Stimulated activated CD4-positive, alpha-beta T cell treated with anti-CD3 and anti-CD28 coated beads, TNF-alpha, amount 100 ng/mL, for 1 hour (primary cell): ENCODE data around the gene GBF1.

Source experiments
- DNase-seq, 3 donors: peaks; one replicate each; pipeline ENCODE4 v3.0.0-alpha.2; 2020; ENCODE audit warnings: low read depth in 3 of 3, low spot score in 1 of 3

Gene GBF1

GRCh38 chr10:102420181-102420713, 174.9 kb downstream of the GBF1 start:
- DNase-seq, result no peak

DNA sequence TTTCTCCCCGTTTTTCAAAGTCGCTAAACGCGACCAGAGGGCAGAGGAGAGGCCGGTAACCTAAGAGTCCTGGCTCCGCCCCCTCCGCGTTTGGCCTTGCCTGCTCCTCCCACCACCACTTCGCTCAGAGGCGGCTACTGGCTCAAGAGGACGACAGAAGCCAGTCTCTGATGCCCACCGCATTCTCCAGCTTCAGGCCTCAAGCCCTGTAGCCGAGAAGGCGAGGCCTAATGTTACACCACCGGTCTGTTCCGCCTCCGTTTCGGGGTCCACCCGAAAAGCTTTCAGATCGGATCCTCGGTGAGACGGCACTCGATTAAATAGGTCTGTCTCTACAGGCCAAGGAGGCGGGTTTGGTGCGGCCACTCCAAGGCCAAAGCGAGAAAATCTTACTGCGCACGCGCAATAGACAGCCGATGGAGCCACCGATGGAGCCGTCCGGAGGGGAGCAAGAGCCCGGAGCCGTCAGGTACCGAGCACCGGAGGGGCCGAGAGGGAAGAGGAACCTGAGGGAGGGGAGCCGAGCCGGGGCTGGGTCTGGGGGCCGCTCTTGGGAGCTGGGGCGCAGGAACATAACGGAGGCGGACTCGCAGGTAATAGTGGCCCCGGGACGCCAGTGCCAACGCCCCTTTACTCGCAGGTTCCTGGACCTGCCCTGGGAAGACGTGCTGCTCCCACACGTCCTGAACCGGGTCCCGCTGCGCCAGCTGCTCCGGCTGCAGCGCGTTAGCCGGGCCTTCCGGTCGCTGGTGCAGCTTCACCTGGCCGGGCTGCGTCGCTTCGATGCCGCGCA, 175.6 kb downstream of the GBF1 start, which contains the start of gene FBXL15:
Gene FBXL15 (plus strand): TSS at position 123 of the 793 bp plus-strand sequence. CDS start 294 bp downstream, at position 417.
- peak; percentile 90 to 92 (median 91) for DNase-seq

GRCh38 chr10:102421507-102421756, 176.1 kb downstream of the GBF1 start:
- DNase-seq, result no peak

- DNase-seq, result no peak
Observed at GRCh38 chr10:102421757-102422512, 176.6 kb downstream of the GBF1 start.

DNA sequence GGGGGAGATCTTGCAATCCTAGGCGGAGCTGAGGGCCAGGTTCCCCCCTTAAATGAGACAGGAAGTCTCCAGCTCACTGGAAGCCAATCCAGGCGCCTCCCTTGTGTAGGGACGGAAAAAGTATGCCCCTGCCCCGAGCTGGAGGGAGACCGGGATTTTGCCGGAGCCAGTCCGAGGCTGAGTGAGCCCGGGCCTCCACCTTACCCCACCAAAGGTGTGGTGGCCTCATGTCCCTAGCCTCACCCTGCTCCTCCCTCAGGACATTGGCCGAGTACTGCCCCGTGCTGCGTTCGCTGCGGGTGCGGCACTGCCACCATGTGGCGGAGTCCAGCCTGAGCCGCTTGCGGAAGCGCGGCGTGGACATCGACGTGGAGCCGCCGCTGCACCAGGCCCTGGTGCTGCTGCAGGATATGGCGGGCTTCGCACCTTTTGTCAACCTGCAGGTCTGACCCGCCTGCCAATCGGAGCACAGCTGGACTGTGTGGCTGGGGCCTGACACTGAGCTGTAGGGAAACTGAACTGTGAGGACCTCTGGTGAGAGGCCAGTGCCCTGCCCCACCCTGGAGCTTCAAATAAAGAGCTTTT, 177.3 kb downstream of the GBF1 start:
- no peak for DNase-seq

DNA sequence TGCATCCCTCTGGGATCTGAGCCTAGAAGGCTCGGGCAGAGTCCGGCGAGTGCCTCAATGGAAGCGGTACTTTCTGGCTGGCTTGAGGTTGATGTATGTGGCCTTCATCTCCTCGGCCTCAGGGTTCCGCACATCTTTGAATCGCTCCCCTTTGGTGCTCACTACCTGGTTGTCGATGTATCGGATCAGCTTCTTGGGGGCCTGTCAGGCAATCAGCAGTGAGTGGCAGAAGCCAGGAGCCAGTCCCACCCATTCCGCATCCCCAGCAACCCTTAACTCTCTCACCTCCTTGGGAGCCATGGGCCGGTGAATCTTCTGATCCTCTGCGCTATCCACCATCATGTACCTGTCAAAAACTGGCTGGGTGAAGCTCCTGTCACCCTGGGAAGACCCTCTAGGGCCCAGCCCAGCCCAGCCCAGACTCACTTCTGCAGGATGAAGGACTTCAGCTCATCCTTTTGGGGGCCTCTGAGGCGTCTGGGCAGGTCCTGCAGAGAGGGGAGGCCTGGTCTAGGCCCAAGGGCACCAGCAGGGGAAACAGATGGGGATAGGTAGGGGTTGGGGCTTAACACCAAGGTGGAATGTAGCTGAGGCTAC, 178.1 kb downstream of the GBF1 start:
- DNase-seq, result no peak

DNA sequence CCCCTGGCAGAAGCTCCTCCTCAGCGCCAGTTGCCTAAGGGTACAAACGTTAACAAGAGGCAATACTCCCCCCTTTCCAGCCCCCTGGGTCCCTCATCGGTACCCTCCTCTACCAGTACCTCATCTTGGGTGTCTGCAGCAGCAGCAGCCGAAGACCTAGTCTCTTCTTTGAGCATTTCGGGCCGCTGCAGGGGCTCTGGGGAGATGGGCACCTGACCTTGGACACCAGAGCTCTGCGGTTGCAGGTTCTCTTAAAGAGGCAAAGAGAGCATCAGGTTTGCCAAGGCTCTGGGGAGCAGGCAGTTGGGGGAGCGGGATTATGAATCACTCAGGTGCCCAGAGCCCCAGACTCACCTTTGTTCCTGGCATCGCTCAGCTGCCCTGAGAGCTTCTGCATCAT, 178.8 kb downstream of the GBF1 start:
- DNase-seq, result no peak

- DNase-seq, result no peak
Observed at GRCh38 chr10:102424916-102425315, 179.6 kb downstream of the GBF1 start.

GRCh38 chr10:102425444-102425843, 180.1 kb downstream of the GBF1 start:
- DNase-seq, result no peak

DNA sequence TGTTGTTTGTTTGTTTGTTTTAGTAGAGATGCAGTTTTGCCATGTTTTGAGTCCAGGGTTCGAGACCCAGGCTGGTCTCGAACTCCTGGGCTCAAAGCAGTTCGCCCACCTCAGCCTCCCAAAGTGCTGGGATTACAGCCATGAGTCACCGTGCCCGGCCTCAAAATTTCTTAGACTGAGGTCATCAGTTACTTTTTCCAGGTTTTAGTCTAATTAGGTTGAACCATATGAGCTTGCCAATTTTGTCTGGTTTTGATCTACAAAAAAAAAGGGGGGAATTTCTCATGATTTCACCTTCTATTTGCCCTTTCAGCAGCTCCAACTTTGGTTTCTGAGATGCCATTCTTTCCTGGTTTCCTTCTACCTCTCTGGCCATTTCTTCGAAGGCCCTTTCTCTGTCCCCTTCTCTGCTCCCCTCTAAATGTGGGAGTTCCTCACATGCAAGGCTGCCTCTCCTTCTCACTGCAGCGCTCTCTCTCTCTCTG, 181.5 kb downstream of the GBF1 start:
- DNase-seq, result no peak

DNA sequence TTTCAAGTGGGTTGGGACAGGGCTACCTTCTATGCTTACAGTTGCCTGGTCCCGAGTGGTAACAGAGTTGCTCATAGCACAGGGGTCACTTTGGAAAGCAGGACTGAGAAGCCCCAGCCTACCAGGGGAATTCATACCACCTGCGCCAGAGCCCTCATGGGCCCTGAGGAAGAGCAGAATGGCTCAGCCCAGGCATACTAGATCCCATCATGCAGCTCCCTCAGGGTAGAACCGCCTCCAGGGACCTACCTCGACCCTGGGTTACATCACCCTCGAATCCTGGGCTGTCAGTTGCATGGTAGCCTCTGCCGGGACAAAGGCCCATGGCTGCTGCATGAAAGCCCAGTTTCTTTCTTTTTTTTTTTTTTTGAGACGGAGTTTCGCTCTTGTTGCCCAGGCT, 184.1 kb downstream of the GBF1 start:
- no peak for DNase-seq

GRCh38 chr10:102431452-102432124, 186.3 kb downstream of the GBF1 start:
- no peak for DNase-seq
